HFFc6 (cell line): ENCODE results near the gene CAVIN1. TPM values are rescaled to one million over a fixed set of nuclear protein-coding genes. Genes with fewer than 3 reads are reported as not detected.

Experiments used
- DNase-seq: peaks from one replicate; pipeline ENCODE4 v3.0.0-alpha.2; 2018
- H3K27ac Mint-ChIP-seq: 2 replicates; pipeline ENCODE4 v1.8.0; 2020; ENCODE audit warnings: mild to moderate bottlenecking, mixed read lengths
- H3K27me3 Mint-ChIP-seq: 2 replicates; pipeline ENCODE4 v1.8.0; 2021; ENCODE audit warnings: mild to moderate bottlenecking, moderate library complexity, mixed read lengths; ENCODE audit not compliant: insufficient read depth
- H3K36me3 Mint-ChIP-seq: 2 replicates; pipeline ENCODE4 v1.8.0; 2021; ENCODE audit warnings: low read depth, mixed read lengths
- H3K4me1 Mint-ChIP-seq: 2 replicates; pipeline ENCODE4 v1.8.0; 2020; ENCODE audit warnings: low read depth, mixed read lengths
- H3K4me3 Mint-ChIP-seq: 2 replicates; pipeline ENCODE4 v1.8.0; 2020; ENCODE audit warnings: mild to moderate bottlenecking, moderate library complexity, mixed read lengths
- H3K9me3 Mint-ChIP-seq: 2 replicates; pipeline ENCODE4 v1.8.0; 2020; ENCODE audit warnings: mild to moderate bottlenecking, mixed read lengths
- CTCF ChIP-seq: fragments of 200-600 bp; sonication (generic); IDR thresholded peaks from 2 replicates; pipeline ENCODE4 v1.5.0; 2021; ENCODE audit warnings: antibody characterized with exemption, mild to moderate bottlenecking
- total RNA-seq, 6 experiments: library from RNA; stranded (reverse); fragmentation: NEBNext Ultra II Directional; extraction: Animal tissue kit (Norgen Biotek cat#: 25700); gene quantifications; 2 replicates in 1 of 6; 3 replicates in 5 of 6; pipeline ENCODE4 v1.2.3, GENCODE V29; 2021

Gene CAVIN1
- total RNA-seq, 6 experiments from 2014 or later, result 1,059 to 1,221 (median 1,100) TPM

GRCh38 chr17:42381898-42382297, 41.2 kb downstream of the CAVIN1 start:
- peaks cover 2% of the 10 kb centered on the region; the same call in 1 of the 2 replicates for H3K27me3 Mint-ChIP-seq
- peaks cover 9% of the 10 kb centered on the region for H3K36me3 Mint-ChIP-seq
- H3K27ac Mint-ChIP-seq, result no peak overlapping the region
- H3K4me1 Mint-ChIP-seq, result peaks cover 40% of the 10 kb centered on the region
- no peak for TF ChIP-seq CTCF
- no peaks in the 10 kb centered on the region for H3K9me3 Mint-ChIP-seq
- no peak overlapping the region for H3K4me3 Mint-ChIP-seq
- DNase-seq, result no peak

- Mint-ChIP-seq H3K36me3 (peaks cover 4% of the 10 kb centered on the region; the same call in 1 of the 2 replicates), H3K9me3 (no peaks in the 10 kb centered on the region), H3K27ac (no peak overlapping the region), H3K27me3 (peaks cover 2% of the 10 kb centered on the region; the same call in 1 of the 2 replicates), H3K4me1 (peaks cover 32% of the 10 kb centered on the region), H3K4me3 (no peak overlapping the region)
- no peak for DNase-seq
- no peak for TF ChIP-seq CTCF
These were observed 42.1 kb downstream of the CAVIN1 start for GRCh38 chr17:42380935-42381334.

- TF ChIP-seq CTCF, result no peak
- peaks cover 32% of the 10 kb centered on the region for H3K4me1 Mint-ChIP-seq
- peaks cover 4% of the 10 kb centered on the region; the same call in 1 of the 2 replicates for H3K36me3 Mint-ChIP-seq
- no peaks in the 10 kb centered on the region for H3K9me3 Mint-ChIP-seq
- peak overlapping the region; percentile 82 for H3K4me3 Mint-ChIP-seq
- peak overlapping the region; percentile 79 for H3K27ac Mint-ChIP-seq
- DNase-seq, result no peak
- peaks cover 2% of the 10 kb centered on the region; the same call in 1 of the 2 replicates for H3K27me3 Mint-ChIP-seq
These were observed 44.0 kb downstream of the CAVIN1 start for GRCh38 chr17:42378959-42379594.

- Mint-ChIP-seq H3K36me3 (peaks cover 4% of the 10 kb centered on the region; the same call in 1 of the 2 replicates), H3K9me3 (no peaks in the 10 kb centered on the region), H3K27me3 (peaks cover 2% of the 10 kb centered on the region; the same call in 1 of the 2 replicates), H3K4me3 (peak overlapping the region; percentile 82), H3K27ac (peak overlapping the region; percentile 79), H3K4me1 (peaks cover 32% of the 10 kb centered on the region)
- TF ChIP-seq CTCF, result no peak
- no peak for DNase-seq
These were observed 44.6 kb downstream of the CAVIN1 start for GRCh38 chr17:42378359-42378958.

- Mint-ChIP-seq H3K4me3 (no peak overlapping the region), H3K4me1 (peaks cover 10% of the 10 kb centered on the region), H3K9me3 (no peaks in the 10 kb centered on the region), H3K36me3 (peaks cover 11% of the 10 kb centered on the region), H3K27me3 (peaks cover 2% of the 10 kb centered on the region; the same call in 1 of the 2 replicates), H3K27ac (no peak overlapping the region)
- TF ChIP-seq CTCF, result no peak
- no peak for DNase-seq
These were observed 49.2 kb downstream of the CAVIN1 start for GRCh38 chr17:42373896-42374295.
